Measurements from ENCODE around the gene CABLES1.
"Not testable (repeated sequence)": the region's sequence is repeated elsewhere in the genome, so short reads cannot be mapped to it uniquely, and the experiment has no call there.

CABLES1 gene

DNA sequence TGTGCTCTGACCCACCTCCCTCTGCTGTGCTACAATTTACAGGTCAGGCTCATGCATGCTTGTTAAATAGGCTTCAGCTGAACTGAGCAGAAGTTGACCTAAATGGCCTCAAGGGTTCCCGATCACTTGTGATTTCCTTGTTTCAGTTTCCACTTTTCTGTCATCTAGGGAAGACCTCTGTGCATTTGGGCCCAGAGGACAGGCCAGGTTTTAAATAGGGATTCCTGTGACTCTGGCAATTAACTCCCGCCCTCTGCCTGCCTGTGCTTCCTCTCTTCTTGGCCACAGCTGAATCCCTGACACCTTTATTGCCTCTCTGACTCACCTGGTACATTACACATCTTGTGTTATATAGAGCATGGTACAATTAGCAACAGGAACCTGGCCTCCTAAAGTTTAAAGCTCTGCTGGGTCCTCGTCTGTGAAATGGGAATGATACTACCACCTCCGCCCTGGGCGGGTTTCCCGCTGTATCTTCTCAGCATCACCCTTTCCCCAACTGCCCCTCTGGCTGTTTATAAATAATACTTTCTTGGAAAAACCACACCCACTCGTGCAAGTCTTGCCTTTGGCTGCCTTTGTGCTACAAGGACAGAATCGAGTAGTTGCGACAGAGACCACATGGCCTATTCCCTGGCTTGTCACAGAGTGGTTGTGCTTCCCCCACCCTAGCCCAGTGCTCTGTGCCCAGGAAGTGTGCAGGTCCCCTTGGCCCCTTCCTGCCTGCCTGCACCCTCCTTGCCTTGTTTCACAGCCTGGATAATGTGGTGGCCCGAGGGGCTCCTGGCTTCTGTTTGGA is 7.9 kb downstream of the CABLES1 start:
- no peaks in the 10 kb centered on the region for H3K9me3 Mint-ChIP-seq
- peaks cover 6% of the 10 kb centered on the region for H3K36me3 Mint-ChIP-seq (ENCODE audit: low read depth)
- H3K27ac Mint-ChIP-seq: peak overlapping the region; percentile 33
- H3K27me3 Mint-ChIP-seq (ENCODE audit: low read depth): no peaks in the 10 kb centered on the region
- no peak for DNase-seq (ENCODE audit: low spot score)
- H3K4me3 Mint-ChIP-seq: no peak overlapping the region
- peaks cover 30% of the 10 kb centered on the region for H3K4me1 Mint-ChIP-seq (ENCODE audit: low read depth)

DNA sequence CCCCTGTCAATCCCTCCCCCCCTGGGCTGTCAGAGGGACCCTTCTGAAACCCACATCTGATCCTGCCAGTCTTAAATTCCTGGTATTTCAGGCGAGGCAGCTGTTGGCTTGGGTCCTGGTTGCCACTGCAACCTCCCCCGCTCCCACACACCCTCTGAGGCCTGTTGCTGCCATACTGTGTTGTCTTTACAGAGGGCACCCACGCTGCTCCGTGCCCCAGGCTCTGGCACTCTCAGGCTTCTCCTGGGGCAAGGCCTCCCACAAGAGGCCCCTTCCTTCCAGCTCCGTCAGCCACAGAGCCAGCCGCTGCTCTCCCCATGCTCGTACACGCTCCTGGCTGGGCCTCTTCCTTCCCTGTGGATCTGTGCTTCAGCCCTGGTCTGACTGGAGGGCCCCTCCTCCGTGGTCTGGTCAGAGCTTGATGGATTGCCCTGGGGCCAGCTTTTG is 8.6 kb downstream of the CABLES1 start:
- H3K4me1 Mint-ChIP-seq (ENCODE audit: low read depth): peaks cover 27% of the 10 kb centered on the region
- DNase-seq (ENCODE audit: low spot score): no peak
- H3K4me3 Mint-ChIP-seq: no peak overlapping the region
- H3K27ac Mint-ChIP-seq: peak overlapping the region; percentile 58
- peaks cover 6% of the 10 kb centered on the region for H3K36me3 Mint-ChIP-seq (ENCODE audit: low read depth)
- no peaks in the 10 kb centered on the region for H3K9me3 Mint-ChIP-seq
- H3K27me3 Mint-ChIP-seq (ENCODE audit: low read depth): no peaks in the 10 kb centered on the region

DNA sequence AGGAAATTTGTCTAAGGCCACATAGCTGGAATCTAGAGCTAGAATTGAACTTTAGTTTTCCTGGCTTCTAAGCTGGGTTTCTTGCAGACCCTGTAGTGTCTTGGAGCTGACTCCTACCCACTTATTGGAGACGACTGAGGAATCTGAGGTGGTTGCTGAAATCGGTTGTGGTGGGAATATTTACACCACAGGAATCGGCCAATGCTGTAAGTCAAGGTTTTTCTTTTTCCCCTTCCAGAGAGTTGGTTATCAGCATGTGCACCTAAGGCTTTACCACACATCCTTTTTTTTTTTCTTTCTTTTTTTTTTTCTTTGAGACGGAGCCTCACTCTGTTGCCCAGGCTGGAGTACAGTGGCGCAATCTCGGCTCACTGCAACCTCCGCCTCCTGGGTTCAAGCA is 9.4 kb downstream of the CABLES1 start:
- no peak for DNase-seq (ENCODE audit: low spot score)
- no peaks in the 10 kb centered on the region for H3K27me3 Mint-ChIP-seq (ENCODE audit: low read depth)
- no peak overlapping the region for H3K4me3 Mint-ChIP-seq
- no peak overlapping the region for H3K27ac Mint-ChIP-seq
- H3K36me3 Mint-ChIP-seq (ENCODE audit: low read depth): peaks cover 3% of the 10 kb centered on the region
- H3K4me1 Mint-ChIP-seq (ENCODE audit: low read depth): peaks cover 24% of the 10 kb centered on the region
- no peaks in the 10 kb centered on the region for H3K9me3 Mint-ChIP-seq

DNA sequence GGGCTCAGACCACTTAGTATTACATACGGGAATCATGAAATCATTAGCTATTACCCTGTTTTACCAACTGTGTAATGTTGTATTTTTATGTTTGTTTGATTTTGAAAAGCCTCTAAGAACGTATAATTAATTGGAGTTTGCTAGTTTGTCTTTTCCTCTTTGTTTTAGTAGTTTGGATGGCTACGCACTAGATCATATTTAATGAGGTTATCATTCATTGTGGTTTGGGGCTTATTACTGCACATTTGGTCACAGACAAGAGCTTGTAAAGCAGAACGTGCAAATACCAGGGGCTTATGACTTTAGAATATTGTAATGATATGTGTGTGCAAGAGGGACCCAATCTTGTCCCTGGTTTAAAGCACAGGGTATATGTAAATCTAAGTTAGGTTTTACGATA is 10.3 kb downstream of the CABLES1 start:
- H3K27ac Mint-ChIP-seq: no peak overlapping the region
- H3K36me3 Mint-ChIP-seq (ENCODE audit: low read depth): no peaks in the 10 kb centered on the region
- H3K4me3 Mint-ChIP-seq: no peak overlapping the region
- H3K4me1 Mint-ChIP-seq (ENCODE audit: low read depth): peaks cover 24% of the 10 kb centered on the region
- no peak for DNase-seq (ENCODE audit: low spot score)
- no peaks in the 10 kb centered on the region for H3K9me3 Mint-ChIP-seq
- H3K27me3 Mint-ChIP-seq (ENCODE audit: low read depth): no peaks in the 10 kb centered on the region

DNA sequence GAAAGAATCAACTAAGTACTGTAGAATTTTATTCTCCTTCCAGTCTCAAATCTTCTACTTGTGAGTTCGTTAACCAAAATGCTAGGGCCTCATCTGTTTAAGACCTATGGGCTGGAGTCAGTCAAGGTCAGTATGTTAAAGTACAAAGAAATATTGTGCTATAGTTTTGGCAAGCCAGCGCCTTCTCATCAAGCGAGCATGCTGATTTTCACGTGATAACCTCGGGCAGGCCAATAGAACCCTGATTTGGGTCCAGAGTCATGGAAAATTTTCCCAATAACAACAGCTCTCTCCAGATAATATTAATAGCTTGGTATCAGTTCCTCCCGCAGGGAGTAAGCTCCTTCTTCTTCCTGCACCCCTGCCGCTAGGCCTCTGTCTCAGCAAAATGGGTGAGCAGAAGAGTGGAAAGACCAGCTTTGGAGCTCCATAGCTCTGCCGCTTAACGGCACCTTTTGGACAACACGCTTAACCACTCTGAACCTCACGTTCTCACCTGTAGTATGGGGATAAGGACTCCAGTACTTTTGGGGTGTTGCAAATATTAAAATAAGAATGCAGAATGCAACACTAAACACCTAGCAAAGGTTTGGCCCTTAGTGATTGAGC is 11.7 kb downstream of the CABLES1 start:
- no peaks in the 10 kb centered on the region for H3K27me3 Mint-ChIP-seq (ENCODE audit: low read depth)
- no peak overlapping the region for H3K4me3 Mint-ChIP-seq
- H3K36me3 Mint-ChIP-seq (ENCODE audit: low read depth): no peaks in the 10 kb centered on the region
- H3K9me3 Mint-ChIP-seq: no peaks in the 10 kb centered on the region
- no peak overlapping the region for H3K27ac Mint-ChIP-seq
- DNase-seq (ENCODE audit: low spot score): no peak
- H3K4me1 Mint-ChIP-seq (ENCODE audit: low read depth): peaks cover 20% of the 10 kb centered on the region

DNA sequence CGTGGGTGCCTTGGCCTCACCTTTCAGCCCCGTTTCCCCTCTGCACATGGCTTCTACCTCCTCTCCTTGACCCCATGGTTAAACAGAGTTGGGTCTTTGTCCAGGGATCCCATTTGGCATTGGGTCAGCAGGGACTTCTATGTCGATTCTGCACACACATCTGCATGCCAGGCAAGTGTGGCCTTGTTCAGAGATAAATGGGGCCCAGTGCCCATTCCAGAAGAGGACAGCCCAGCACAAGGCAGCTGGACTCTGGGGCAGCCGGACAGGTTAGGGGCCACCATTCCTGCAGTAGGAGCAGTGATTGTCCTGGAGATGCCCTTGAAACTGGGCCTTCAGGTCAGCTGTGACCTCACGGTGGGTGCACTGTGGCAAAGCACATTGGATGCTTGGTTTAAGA is 13.1 kb downstream of the CABLES1 start:
- Mint-ChIP-seq H3K4me1 (ENCODE audit: low read depth) (peaks cover 11% of the 10 kb centered on the region), H3K27ac (no peak overlapping the region), H3K27me3 (ENCODE audit: low read depth) (no peaks in the 10 kb centered on the region), H3K9me3 (no peaks in the 10 kb centered on the region), H3K4me3 (no peak overlapping the region), H3K36me3 (ENCODE audit: low read depth) (no peaks in the 10 kb centered on the region)
- no peak for DNase-seq (ENCODE audit: low spot score)

DNA sequence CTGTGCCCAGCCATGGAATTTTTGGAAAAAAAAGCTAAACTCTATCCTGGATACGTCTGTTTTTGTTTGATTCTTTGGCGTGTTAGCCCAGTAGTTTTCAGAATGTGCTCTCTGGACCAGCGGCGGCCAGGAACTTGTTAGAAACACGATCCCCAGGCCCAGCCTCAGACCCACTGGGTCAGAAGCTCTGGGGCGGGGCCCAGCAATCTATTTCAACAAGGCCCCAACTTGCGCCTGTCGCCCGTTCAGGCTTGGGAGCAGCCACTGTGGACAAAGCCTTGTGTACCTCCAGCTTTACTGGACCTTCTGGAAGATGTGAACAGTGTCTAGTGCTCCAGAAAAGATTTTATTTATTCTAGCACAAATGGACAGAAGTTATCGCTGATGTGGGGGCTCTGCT is 14.3 kb downstream of the CABLES1 start:
- Mint-ChIP-seq H3K27ac (no peak overlapping the region), H3K4me3 (no peak overlapping the region), H3K27me3 (ENCODE audit: low read depth) (no peaks in the 10 kb centered on the region), H3K4me1 (ENCODE audit: low read depth) (peaks cover 2% of the 10 kb centered on the region), H3K36me3 (ENCODE audit: low read depth) (no peaks in the 10 kb centered on the region), H3K9me3 (no peaks in the 10 kb centered on the region)
- no peak for DNase-seq (ENCODE audit: low spot score)

DNA sequence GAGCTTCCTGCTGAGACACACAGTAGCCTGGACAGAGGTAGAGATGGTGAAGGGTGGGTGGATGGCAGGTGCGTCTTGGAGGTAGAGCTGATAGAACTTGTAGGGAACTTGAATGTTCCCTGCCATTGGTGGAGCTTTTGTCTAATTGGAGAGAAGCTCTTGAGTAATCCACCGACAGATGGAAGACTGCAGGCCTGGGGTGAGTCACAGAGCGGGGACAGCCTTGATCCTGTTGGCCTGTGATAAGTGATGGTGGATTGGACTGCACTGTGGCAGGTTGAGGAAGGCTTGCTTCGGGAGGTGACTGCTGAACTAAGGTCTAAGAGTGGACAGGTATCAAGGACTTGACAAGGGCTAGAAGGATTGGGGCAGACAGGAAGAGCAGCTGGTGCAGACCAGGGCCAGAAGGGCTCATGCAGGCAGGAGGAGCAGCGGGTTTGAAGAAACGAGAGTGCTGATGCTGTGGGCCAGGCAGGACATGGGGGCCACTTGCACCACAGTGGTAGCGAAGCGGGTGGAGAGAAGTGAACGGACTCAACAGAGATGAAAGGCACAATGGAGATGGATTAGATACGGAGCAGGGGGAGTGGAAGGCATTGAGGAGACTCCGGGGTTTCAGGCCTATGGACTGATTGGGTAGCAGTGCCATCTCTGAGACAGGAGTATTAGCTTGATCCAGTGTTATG is 16.3 kb downstream of the CABLES1 start:
- H3K27me3 Mint-ChIP-seq (ENCODE audit: low read depth): no peaks in the 10 kb centered on the region
- no peak overlapping the region for H3K27ac Mint-ChIP-seq
- no peaks in the 10 kb centered on the region for H3K36me3 Mint-ChIP-seq (ENCODE audit: low read depth)
- no peak for DNase-seq (ENCODE audit: low spot score)
- H3K4me3 Mint-ChIP-seq: no peak overlapping the region
- no peaks in the 10 kb centered on the region for H3K4me1 Mint-ChIP-seq (ENCODE audit: low read depth)
- H3K9me3 Mint-ChIP-seq: no peaks in the 10 kb centered on the region

DNA sequence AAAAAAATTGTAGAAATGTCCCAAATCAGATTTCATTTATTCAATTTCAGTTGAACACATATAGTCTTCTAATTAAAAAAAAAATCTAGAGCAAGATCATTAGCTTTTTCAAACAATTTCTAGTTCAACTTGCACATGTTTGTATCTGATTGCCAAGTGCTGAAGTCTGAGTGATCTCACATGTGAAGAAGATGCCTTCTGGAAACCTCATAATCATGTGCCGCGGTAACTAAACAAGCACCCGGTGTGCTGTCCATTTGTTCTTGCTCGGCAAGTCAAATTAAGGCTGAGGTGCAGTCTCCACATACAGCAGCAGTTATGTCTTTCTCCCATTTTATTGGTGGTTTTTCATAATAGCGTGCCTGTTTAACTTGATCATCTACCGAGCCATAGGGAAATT is 18.7 kb downstream of the CABLES1 start:
- H3K9me3 Mint-ChIP-seq: no peaks in the 10 kb centered on the region
- no peak for DNase-seq (ENCODE audit: low spot score)

DNA sequence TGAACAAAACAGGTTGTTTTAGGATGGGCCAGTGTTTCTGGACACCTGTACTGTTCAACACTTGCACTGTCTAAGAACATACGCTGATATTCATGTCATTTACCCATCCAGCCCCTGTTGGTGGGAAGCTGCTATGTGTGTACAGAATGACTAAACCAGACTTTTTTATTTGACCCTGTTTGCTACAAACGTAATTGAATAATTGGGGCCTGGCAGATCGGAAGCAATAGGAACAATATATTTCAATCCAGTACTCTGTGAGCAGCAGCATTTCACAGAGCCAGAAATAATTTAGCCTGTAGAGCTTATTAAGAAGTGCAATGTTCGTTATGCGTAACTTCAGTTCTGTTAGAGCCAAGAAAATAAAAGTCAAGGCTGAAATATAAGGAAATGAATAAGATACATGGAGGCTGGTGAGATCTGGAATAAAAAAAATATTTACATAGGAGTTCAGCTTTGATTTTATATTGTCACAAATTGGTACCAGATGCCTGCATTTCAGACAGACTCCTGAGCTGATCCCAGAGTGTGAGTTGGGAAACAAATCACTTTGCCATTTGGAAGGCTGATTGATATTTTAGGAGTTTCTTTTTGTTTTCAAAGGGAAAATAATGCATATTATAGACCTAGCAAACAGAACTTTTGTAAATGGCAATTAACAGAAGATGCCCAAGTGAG is 19.7 kb downstream of the CABLES1 start:
- DNase-seq (ENCODE audit: low spot score): no peak

More for the DNA sequence above, 18.7 kb downstream of the CABLES1 start:
- no peak overlapping the region for H3K27ac Mint-ChIP-seq
- no peaks in the 10 kb centered on the region for H3K36me3 Mint-ChIP-seq (ENCODE audit: low read depth)
- H3K4me3 Mint-ChIP-seq: no peak overlapping the region
- H3K27me3 Mint-ChIP-seq (ENCODE audit: low read depth): no peaks in the 10 kb centered on the region
- no peaks in the 10 kb centered on the region for H3K4me1 Mint-ChIP-seq (ENCODE audit: low read depth)

DNA sequence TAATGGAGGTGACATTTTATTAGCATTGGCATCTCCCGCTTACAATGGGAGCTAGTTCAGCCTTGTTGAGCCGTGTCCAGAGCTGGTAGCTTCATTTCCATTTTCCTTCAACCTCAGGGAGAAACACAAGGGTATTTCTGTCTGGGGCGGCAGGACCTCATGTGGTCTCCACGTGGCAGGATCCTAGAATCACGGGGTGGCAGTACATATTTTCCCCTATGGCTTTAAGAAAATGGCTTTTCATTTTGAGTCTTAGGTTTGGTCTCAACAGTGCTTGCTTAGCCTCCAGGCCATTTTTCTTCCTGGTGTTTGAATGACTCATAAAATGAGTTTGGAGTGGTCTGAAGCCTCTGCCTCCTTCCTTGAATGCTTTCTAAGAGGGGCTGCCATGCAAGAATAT is 20.3 kb downstream of the CABLES1 start:
- Mint-ChIP-seq H3K27me3 (ENCODE audit: low read depth) (no peaks in the 10 kb centered on the region), H3K4me1 (ENCODE audit: low read depth) (no peaks in the 10 kb centered on the region), H3K36me3 (ENCODE audit: low read depth) (no peaks in the 10 kb centered on the region), H3K9me3 (no peaks in the 10 kb centered on the region), H3K4me3 (no peak overlapping the region), H3K27ac (no peak overlapping the region)
- DNase-seq (ENCODE audit: low spot score): no peak

More for the DNA sequence above, 19.7 kb downstream of the CABLES1 start:
- no peaks in the 10 kb centered on the region for H3K4me1 Mint-ChIP-seq (ENCODE audit: low read depth)
- no peaks in the 10 kb centered on the region for H3K36me3 Mint-ChIP-seq (ENCODE audit: low read depth)
- no peaks in the 10 kb centered on the region for H3K27me3 Mint-ChIP-seq (ENCODE audit: low read depth)
- no peak overlapping the region for H3K27ac Mint-ChIP-seq
- H3K9me3 Mint-ChIP-seq: no peaks in the 10 kb centered on the region
- H3K4me3 Mint-ChIP-seq: no peak overlapping the region

DNA sequence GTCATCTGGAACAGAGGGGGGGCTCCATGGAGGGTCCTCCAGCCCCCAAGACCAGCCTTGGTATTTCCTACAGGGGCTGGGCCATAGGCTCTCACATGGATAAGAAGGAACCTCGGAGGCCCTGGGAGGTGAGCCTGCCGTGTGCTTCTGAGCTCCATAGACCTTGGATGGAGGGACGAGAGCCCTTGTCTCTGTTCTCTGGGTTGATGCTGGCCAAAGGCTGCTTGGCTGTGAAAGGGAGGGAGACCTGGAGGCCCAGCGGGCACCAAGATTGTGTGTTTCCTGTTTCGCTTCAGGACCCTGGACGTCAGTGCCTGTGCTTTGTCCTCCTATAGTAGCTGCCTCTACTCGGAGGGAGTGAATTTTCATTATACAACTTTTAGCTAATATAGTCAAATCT is 20.8 kb downstream of the CABLES1 start:
- no peak for DNase-seq (ENCODE audit: low spot score)
- Mint-ChIP-seq H3K27me3 (ENCODE audit: low read depth) (no peaks in the 10 kb centered on the region), H3K4me1 (ENCODE audit: low read depth) (no peaks in the 10 kb centered on the region), H3K4me3 (no peak overlapping the region), H3K9me3 (no peaks in the 10 kb centered on the region), H3K36me3 (ENCODE audit: low read depth) (no peaks in the 10 kb centered on the region), H3K27ac (no peak overlapping the region)

DNA sequence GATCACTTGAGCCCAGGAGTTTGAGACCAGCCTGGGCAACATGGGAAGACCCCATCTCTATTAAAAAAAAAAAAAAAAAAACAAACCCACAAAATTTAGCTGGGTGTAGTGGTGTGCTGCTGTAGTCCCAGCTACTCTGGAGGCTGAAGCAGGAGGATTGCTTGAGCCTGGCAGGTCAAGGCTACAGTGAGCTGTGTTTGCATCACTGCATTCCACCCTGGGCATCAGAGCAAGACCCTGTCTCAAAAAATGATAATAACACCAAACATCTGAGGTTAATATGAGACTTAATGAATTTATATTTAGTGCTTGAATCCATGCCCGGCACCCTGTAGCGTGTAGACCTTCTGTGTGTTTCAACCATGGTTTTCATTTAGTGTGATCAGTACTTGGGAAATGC is 22.8 kb downstream of the CABLES1 start:
- no peak overlapping the region for H3K4me3 Mint-ChIP-seq
- H3K27me3 Mint-ChIP-seq (ENCODE audit: low read depth): no peaks in the 10 kb centered on the region
- H3K27ac Mint-ChIP-seq: no peak overlapping the region
- no peak for DNase-seq (ENCODE audit: low spot score)
- peaks cover 7% of the 10 kb centered on the region for H3K4me1 Mint-ChIP-seq (ENCODE audit: low read depth)
- H3K9me3 Mint-ChIP-seq: no peaks in the 10 kb centered on the region
- no peaks in the 10 kb centered on the region for H3K36me3 Mint-ChIP-seq (ENCODE audit: low read depth)

DNA sequence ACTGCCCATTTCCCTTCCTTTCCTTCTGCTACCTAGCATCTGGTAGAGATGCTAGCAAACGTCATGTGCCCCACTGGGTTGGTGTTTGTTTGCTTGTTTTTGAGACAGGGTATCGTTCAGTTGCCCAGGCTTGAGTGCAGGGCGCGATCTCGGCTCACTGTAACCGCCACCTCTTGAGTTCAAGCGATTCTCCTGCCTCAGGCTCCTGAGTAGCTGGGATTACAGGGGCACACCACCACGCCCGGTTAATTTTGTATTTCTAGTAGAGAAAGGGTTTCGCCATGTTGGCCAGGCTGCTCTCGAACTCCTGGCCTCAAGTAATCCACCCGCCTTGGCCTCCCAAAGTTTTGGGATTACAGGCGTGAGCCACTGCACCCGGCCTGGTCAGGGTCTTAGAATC is 23.6 kb downstream of the CABLES1 start:
- H3K4me1 Mint-ChIP-seq (ENCODE audit: low read depth): peaks cover 11% of the 10 kb centered on the region
- not testable (repeated sequence) for H3K36me3 Mint-ChIP-seq (ENCODE audit: low read depth); H3K27ac Mint-ChIP-seq; DNase-seq (ENCODE audit: low spot score); H3K27me3 Mint-ChIP-seq (ENCODE audit: low read depth); H3K9me3 Mint-ChIP-seq; H3K4me3 Mint-ChIP-seq
